ENCODE data around the gene SERPINA5. TPM values are rescaled to one million over a fixed set of nuclear protein-coding genes. Genes with fewer than 3 reads are reported as not detected.

The SERPINA5 gene
- total and polyA plus RNA-seq, 2 of the 13 experiments (the other 11 are each of a cell fraction or from before 2014, with no cell fraction given), result 449 to 498 TPM

DNA sequence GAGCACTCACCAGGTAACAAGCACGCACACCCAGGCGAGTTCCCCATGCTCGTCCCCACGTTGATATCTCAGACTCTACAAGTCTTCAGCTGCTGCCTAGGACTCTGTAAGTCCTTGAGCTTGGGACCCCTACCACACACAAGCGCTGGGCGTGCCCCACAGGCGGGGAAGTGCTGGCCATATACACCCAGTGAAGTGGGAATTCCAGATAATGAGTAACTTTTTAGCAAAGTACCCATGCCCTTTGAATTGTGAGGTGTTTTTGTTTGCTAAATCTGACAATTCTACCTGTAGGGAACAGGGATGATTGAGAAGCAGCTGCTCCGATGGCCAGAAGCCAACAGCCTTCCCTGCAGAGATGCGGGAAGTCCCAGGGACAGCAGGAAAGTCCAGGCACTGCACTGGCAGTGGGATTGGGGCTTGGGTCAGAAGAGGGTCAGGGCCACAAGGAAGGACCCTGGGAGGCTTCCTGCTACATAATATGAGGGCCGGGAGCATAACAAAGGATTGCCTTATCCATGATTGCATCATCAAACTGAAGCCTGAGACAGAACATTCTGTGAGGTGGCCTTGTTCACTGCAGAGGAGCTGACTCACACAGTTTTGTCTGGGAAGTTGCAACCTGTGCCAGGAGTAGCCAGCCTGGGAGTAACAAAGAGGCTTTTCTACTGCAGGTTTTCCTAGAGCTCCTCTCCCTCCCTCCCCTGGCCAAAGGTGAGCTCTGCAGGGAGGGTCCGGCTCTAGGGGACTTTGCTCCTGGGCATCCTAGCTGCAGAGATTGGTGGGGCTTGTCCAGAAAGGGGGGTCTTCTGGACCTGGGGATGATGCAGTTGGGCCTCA is 17.8 kb downstream of the SERPINA5 start (continued):
- TF ChIP-seq, protein P1, sequence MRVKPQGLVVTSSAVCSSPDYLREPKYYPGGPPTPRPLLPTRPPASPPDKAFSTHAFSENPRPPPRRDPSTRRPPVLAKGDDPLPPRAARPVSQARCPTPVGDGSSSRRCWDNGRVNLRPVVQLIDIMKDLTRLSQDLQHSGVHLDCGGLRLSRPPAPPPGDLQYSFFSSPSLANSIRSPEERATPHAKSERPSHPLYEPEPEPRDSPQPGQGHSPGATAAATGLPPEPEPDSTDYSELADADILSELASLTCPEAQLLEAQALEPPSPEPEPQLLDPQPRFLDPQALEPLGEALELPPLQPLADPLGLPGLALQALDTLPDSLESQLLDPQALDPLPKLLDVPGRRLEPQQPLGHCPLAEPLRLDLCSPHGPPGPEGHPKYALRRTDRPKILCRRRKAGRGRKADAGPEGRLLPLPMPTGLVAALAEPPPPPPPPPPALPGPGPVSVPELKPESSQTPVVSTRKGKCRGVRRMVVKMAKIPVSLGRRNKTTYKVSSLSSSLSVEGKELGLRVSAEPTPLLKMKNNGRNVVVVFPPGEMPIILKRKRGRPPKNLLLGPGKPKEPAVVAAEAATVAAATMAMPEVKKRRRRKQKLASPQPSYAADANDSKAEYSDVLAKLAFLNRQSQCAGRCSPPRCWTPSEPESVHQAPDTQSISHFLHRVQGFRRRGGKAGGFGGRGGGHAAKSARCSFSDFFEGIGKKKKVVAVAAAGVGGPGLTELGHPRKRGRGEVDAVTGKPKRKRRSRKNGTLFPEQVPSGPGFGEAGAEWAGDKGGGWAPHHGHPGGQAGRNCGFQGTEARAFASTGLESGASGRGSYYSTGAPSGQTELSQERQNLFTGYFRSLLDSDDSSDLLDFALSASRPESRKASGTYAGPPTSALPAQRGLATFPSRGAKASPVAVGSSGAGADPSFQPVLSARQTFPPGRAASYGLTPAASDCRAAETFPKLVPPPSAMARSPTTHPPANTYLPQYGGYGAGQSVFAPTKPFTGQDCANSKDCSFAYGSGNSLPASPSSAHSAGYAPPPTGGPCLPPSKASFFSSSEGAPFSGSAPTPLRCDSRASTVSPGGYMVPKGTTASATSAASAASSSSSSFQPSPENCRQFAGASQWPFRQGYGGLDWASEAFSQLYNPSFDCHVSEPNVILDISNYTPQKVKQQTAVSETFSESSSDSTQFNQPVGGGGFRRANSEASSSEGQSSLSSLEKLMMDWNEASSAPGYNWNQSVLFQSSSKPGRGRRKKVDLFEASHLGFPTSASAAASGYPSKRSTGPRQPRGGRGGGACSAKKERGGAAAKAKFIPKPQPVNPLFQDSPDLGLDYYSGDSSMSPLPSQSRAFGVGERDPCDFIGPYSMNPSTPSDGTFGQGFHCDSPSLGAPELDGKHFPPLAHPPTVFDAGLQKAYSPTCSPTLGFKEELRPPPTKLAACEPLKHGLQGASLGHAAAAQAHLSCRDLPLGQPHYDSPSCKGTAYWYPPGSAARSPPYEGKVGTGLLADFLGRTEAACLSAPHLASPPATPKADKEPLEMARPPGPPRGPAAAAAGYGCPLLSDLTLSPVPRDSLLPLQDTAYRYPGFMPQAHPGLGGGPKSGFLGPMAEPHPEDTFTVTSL (CRISPR knock-in tag; IDR thresholded peaks at IDR 0.05; ENCODE audit: borderline replicate concordance), result no peak; the same call in 1 of the 2 replicates
- TF ChIP-seq ZNF781 (CRISPR knock-in tag; IDR thresholded peaks at IDR 0.05; ENCODE audit: borderline replicate concordance, not compliant biosample characterization) (peak; percentile 69), KLF9 (CRISPR knock-in tag; IDR thresholded peaks at IDR 0.05; ENCODE audit: low read depth) (no peak), TCF12 (IDR thresholded peaks at IDR 0.05) (no peak), TCF12 (CRISPR knock-in tag; IDR thresholded peaks at IDR 0.05) (peak; percentile 97; the same call in 1 of the 2 replicates), ZNF7 (CRISPR knock-in tag; IDR thresholded peaks at IDR 0.05) (no peak), HCFC1 (IDR thresholded peaks at IDR 0.05; ENCODE audit: low read depth, low read length) (no peak), ZNF205 (CRISPR knock-in tag; IDR thresholded peaks at IDR 0.05) (peak; percentile 63)
- TF ChIP-seq, protein P2, sequence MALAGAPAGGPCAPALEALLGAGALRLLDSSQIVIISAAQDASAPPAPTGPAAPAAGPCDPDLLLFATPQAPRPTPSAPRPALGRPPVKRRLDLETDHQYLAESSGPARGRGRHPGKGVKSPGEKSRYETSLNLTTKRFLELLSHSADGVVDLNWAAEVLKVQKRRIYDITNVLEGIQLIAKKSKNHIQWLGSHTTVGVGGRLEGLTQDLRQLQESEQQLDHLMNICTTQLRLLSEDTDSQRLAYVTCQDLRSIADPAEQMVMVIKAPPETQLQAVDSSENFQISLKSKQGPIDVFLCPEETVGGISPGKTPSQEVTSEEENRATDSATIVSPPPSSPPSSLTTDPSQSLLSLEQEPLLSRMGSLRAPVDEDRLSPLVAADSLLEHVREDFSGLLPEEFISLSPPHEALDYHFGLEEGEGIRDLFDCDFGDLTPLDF (CRISPR knock-in tag; IDR thresholded peaks at IDR 0.05), result peak; percentile 64; the same call in 1 of the 2 replicates
- TF ChIP-seq, protein P3, sequence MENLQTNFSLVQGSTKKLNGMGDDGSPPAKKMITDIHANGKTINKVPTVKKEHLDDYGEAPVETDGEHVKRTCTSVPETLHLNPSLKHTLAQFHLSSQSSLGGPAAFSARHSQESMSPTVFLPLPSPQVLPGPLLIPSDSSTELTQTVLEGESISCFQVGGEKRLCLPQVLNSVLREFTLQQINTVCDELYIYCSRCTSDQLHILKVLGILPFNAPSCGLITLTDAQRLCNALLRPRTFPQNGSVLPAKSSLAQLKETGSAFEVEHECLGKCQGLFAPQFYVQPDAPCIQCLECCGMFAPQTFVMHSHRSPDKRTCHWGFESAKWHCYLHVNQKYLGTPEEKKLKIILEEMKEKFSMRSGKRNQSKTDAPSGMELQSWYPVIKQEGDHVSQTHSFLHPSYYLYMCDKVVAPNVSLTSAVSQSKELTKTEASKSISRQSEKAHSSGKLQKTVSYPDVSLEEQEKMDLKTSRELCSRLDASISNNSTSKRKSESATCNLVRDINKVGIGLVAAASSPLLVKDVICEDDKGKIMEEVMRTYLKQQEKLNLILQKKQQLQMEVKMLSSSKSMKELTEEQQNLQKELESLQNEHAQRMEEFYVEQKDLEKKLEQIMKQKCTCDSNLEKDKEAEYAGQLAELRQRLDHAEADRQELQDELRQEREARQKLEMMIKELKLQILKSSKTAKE (CRISPR knock-in tag; IDR thresholded peaks at IDR 0.05; ENCODE audit: borderline replicate concordance), result peak; percentile 99
- TF ChIP-seq, protein P4, sequence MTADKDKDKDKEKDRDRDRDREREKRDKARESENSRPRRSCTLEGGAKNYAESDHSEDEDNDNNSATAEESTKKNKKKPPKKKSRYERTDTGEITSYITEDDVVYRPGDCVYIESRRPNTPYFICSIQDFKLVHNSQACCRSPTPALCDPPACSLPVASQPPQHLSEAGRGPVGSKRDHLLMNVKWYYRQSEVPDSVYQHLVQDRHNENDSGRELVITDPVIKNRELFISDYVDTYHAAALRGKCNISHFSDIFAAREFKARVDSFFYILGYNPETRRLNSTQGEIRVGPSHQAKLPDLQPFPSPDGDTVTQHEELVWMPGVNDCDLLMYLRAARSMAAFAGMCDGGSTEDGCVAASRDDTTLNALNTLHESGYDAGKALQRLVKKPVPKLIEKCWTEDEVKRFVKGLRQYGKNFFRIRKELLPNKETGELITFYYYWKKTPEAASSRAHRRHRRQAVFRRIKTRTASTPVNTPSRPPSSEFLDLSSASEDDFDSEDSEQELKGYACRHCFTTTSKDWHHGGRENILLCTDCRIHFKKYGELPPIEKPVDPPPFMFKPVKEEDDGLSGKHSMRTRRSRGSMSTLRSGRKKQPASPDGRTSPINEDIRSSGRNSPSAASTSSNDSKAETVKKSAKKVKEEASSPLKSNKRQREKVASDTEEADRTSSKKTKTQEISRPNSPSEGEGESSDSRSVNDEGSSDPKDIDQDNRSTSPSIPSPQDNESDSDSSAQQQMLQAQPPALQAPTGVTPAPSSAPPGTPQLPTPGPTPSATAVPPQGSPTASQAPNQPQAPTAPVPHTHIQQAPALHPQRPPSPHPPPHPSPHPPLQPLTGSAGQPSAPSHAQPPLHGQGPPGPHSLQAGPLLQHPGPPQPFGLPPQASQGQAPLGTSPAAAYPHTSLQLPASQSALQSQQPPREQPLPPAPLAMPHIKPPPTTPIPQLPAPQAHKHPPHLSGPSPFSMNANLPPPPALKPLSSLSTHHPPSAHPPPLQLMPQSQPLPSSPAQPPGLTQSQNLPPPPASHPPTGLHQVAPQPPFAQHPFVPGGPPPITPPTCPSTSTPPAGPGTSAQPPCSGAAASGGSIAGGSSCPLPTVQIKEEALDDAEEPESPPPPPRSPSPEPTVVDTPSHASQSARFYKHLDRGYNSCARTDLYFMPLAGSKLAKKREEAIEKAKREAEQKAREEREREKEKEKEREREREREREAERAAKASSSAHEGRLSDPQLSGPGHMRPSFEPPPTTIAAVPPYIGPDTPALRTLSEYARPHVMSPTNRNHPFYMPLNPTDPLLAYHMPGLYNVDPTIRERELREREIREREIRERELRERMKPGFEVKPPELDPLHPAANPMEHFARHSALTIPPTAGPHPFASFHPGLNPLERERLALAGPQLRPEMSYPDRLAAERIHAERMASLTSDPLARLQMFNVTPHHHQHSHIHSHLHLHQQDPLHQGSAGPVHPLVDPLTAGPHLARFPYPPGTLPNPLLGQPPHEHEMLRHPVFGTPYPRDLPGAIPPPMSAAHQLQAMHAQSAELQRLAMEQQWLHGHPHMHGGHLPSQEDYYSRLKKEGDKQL (CRISPR knock-in tag; IDR thresholded peaks at IDR 0.05; ENCODE audit: low read depth), result peak; percentile 89
